K562 (cell line): ENCODE results near the gene PIK3R4.

Source experiments
- EZH2 ChIP-seq: IDR thresholded peaks from 2 replicates; pipeline ENCODE4 v1.6.1; 2012; ENCODE audit warnings: low read depth, mild to moderate bottlenecking, inconsistent platforms, low read length, borderline replicate concordance
- SIN3A ChIP-seq, 2 experiments: fragments of 150-350 bp in 1 of 2; IDR thresholded peaks; 2 replicates each; pipeline ENCODE4 v1.6.1; 2011 to 2016; ENCODE audit warnings: borderline replicate concordance in 2 of 2, low read depth in 2 of 2, low read length in 2 of 2, mild to moderate bottlenecking in 2 of 2, moderate library complexity in 2 of 2; ENCODE audit not compliant: control insufficient read depth in 1 of 2
- SIX5 ChIP-seq, 2 experiments: IDR thresholded peaks; 2 replicates each; pipeline ENCODE4 v1.6.1; 2011; ENCODE audit warnings: low read length in 2 of 2, borderline replicate concordance in 1 of 2, low read depth in 1 of 2, mild to moderate bottlenecking in 1 of 2, moderate library complexity in 1 of 2; ENCODE audit not compliant: insufficient read depth in 1 of 2
- TCF7L2 ChIP-seq: fragments of 150-350 bp; IDR thresholded peaks from 2 replicates; pipeline ENCODE4 v1.6.1; 2016; ENCODE audit warnings: low read depth, mild to moderate bottlenecking, low read length, moderate library complexity
- TEAD4 ChIP-seq, 2 experiments: sonication (generic) in 1 of 2; formaldehyde crosslinking in 1 of 2; IDR thresholded peaks; 2 replicates each; pipeline versions ENCODE4 v1.6.1 to v1.8.0; 2012 to 2022; ENCODE audit warnings: borderline replicate concordance in 1 of 2, inconsistent platforms in 1 of 2, low read length in 1 of 2, mild to moderate bottlenecking in 1 of 2, missing genetic modification reagents in 1 of 2
- TGIF2 ChIP-seq: sonication (generic); formaldehyde crosslinking; IDR thresholded peaks from 2 replicates; pipeline ENCODE4 v1.8.1; 2022; ENCODE audit warnings: mild to moderate bottlenecking, missing genetic modification reagents, moderate library complexity
- ZNF76 ChIP-seq: fragments of 250-450 bp; sonication (Bioruptor Pico); IDR thresholded peaks from 2 replicates; pipeline ENCODE4 v1.4.0; 2020; ENCODE audit warnings: mild to moderate bottlenecking, moderate library complexity, borderline replicate concordance
- TF ChIP-seq, protein P1 (sequence below), 3 experiments: IDR thresholded peaks in 2 of 3; conservative IDR thresholded peaks in 1 of 3; 2 replicates each; pipeline ENCODE4 v1.5.1; 2011 to 2012; ENCODE audit warnings: low read length in 3 of 3, mild to moderate bottlenecking in 3 of 3, control low read depth in 2 of 3, improper control_type of control experiment in 1 of 3, inconsistent platforms in 1 of 3, low read depth in 1 of 3, mixed read lengths in 1 of 3, moderate library complexity in 1 of 3; ENCODE audit not compliant: insufficient read depth in 2 of 3
- TF ChIP-seq, protein P2 (sequence below): fragments of 450-650 bp; formaldehyde crosslinking; IDR thresholded peaks from 2 replicates; pipeline ENCODE4 v1.4.0; 2020; ENCODE audit warnings: mild to moderate bottlenecking, moderate library complexity
- TF ChIP-seq, protein P3 (sequence below): fragments of 250-450 bp; sonication (Bioruptor Pico); IDR thresholded peaks from 2 replicates; pipeline ENCODE4 v1.8.0; 2021; ENCODE audit warnings: moderate library complexity, mild to moderate bottlenecking, inconsistent platforms
- TF ChIP-seq, protein P4 (sequence below): sonication (generic); formaldehyde crosslinking; IDR thresholded peaks from 2 replicates; pipeline ENCODE4 v1.9.0; 2022; ENCODE audit warnings: mild to moderate bottlenecking, missing genetic modification reagents
- TF ChIP-seq, protein P5 (sequence below): fragments of 250-450 bp; sonication (Bioruptor Pico); IDR thresholded peaks from 2 replicates; pipeline ENCODE4 v1.5.0; 2020; ENCODE audit warnings: mild to moderate bottlenecking, borderline replicate concordance
- TF ChIP-seq, protein P6 (sequence below): sonication (generic); formaldehyde crosslinking; IDR thresholded peaks from 2 replicates; pipeline ENCODE4 v1.8.0; 2022; ENCODE audit warnings: mild to moderate bottlenecking, missing genetic modification reagents
- TF ChIP-seq, protein P7 (sequence below), 2 experiments: fragments of 450-650 bp in 1 of 2; sonication (generic) in 1 of 2; formaldehyde crosslinking; conservative IDR thresholded peaks; 2 replicates each; pipeline versions ENCODE4 v1.4.0 to v1.8.1; 2020 to 2022; ENCODE audit warnings: mild to moderate bottlenecking in 1 of 2, missing genetic modification reagents in 1 of 2

DNA sequence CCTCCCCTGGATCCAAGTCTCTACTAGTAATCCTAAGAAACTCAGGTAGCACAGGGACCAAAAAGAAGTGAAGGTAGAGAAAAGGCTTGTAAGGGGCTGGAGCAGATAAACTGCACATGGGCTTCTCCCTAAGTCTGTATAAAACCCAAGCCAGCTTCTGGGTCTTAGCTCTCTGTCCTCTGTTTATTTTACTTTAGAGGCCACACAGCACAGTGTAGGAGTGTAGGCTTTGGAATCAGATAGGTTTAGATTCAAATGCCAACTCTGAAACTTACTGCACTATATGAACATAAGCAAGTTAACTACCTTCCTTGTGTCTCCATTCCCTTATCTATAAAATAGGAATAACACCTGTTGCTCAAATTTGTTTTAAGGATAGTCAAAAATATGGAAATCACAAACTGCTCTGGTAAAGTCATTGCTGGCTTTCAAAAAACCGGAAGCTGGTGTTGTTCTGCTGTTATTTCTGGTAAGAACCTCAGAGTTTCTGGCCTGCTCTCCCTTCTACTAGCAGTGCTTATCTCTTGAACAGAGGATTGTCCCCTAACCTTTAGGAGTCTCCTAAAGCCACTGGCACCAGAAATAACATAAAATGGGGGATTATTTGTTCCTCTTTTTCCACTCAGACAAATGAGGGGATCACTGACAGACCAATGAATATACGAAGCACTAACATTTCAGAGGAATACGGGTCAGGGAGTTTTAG is 33.8 kb downstream of the PIK3R4 start:
- TF ChIP-seq TGIF2 (CRISPR knock-in tag) = no peak
- TF ChIP-seq, protein P1, sequence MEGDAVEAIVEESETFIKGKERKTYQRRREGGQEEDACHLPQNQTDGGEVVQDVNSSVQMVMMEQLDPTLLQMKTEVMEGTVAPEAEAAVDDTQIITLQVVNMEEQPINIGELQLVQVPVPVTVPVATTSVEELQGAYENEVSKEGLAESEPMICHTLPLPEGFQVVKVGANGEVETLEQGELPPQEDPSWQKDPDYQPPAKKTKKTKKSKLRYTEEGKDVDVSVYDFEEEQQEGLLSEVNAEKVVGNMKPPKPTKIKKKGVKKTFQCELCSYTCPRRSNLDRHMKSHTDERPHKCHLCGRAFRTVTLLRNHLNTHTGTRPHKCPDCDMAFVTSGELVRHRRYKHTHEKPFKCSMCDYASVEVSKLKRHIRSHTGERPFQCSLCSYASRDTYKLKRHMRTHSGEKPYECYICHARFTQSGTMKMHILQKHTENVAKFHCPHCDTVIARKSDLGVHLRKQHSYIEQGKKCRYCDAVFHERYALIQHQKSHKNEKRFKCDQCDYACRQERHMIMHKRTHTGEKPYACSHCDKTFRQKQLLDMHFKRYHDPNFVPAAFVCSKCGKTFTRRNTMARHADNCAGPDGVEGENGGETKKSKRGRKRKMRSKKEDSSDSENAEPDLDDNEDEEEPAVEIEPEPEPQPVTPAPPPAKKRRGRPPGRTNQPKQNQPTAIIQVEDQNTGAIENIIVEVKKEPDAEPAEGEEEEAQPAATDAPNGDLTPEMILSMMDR (IDR thresholded peaks at IDR 0.05 in 2 of 3, conservative IDR thresholded peaks at IDR 0.05 in 1 of 3; ENCODE audit: insufficient read depth in 2 of 3, low read depth in 1 of 3, low read length in 3 of 3) = no peak
- TF ChIP-seq, protein P2, sequence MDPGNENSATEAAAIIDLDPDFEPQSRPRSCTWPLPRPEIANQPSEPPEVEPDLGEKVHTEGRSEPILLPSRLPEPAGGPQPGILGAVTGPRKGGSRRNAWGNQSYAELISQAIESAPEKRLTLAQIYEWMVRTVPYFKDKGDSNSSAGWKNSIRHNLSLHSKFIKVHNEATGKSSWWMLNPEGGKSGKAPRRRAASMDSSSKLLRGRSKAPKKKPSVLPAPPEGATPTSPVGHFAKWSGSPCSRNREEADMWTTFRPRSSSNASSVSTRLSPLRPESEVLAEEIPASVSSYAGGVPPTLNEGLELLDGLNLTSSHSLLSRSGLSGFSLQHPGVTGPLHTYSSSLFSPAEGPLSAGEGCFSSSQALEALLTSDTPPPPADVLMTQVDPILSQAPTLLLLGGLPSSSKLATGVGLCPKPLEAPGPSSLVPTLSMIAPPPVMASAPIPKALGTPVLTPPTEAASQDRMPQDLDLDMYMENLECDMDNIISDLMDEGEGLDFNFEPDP = no peak
- TF ChIP-seq EZH2 = no peak
- TF ChIP-seq, protein P3, sequence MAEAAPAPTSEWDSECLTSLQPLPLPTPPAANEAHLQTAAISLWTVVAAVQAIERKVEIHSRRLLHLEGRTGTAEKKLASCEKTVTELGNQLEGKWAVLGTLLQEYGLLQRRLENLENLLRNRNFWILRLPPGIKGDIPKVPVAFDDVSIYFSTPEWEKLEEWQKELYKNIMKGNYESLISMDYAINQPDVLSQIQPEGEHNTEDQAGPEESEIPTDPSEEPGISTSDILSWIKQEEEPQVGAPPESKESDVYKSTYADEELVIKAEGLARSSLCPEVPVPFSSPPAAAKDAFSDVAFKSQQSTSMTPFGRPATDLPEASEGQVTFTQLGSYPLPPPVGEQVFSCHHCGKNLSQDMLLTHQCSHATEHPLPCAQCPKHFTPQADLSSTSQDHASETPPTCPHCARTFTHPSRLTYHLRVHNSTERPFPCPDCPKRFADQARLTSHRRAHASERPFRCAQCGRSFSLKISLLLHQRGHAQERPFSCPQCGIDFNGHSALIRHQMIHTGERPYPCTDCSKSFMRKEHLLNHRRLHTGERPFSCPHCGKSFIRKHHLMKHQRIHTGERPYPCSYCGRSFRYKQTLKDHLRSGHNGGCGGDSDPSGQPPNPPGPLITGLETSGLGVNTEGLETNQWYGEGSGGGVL (CRISPR knock-in tag) = no peak
- no peak for TF ChIP-seq ZNF76 (CRISPR knock-in tag)
- TF ChIP-seq TEAD4 (IDR thresholded peaks at IDR 0.05; ENCODE audit: low read length) = no peak
- no peak for TF ChIP-seq TEAD4 (CRISPR knock-in tag; IDR thresholded peaks at IDR 0.05; ENCODE audit: borderline replicate concordance)
- no peak for TF ChIP-seq TCF7L2
- TF ChIP-seq, protein P4, sequence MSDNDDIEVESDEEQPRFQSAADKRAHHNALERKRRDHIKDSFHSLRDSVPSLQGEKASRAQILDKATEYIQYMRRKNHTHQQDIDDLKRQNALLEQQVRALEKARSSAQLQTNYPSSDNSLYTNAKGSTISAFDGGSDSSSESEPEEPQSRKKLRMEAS (CRISPR knock-in tag) = no peak
- no peak for TF ChIP-seq SIN3A (IDR thresholded peaks at IDR 0.05; ENCODE audit: borderline replicate concordance in 2 of 2, control insufficient read depth in 1 of 2, low read depth in 2 of 2, low read length in 2 of 2)
- TF ChIP-seq, protein P5, sequence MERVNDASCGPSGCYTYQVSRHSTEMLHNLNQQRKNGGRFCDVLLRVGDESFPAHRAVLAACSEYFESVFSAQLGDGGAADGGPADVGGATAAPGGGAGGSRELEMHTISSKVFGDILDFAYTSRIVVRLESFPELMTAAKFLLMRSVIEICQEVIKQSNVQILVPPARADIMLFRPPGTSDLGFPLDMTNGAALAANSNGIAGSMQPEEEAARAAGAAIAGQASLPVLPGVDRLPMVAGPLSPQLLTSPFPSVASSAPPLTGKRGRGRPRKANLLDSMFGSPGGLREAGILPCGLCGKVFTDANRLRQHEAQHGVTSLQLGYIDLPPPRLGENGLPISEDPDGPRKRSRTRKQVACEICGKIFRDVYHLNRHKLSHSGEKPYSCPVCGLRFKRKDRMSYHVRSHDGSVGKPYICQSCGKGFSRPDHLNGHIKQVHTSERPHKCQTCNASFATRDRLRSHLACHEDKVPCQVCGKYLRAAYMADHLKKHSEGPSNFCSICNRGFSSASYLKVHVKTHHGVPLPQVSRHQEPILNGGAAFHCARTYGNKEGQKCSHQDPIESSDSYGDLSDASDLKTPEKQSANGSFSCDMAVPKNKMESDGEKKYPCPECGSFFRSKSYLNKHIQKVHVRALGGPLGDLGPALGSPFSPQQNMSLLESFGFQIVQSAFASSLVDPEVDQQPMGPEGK = no peak
- no peak for TF ChIP-seq SIX5 (IDR thresholded peaks at IDR 0.05; ENCODE audit: borderline replicate concordance in 1 of 2, insufficient read depth in 1 of 2, low read depth in 1 of 2, low read length in 2 of 2)
- TF ChIP-seq, protein P6, sequence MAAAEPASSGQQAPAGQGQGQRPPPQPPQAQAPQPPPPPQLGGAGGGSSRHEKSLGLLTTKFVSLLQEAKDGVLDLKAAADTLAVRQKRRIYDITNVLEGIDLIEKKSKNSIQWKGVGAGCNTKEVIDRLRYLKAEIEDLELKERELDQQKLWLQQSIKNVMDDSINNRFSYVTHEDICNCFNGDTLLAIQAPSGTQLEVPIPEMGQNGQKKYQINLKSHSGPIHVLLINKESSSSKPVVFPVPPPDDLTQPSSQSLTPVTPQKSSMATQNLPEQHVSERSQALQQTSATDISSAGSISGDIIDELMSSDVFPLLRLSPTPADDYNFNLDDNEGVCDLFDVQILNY (CRISPR knock-in tag) = no peak
- TF ChIP-seq, protein P7, sequence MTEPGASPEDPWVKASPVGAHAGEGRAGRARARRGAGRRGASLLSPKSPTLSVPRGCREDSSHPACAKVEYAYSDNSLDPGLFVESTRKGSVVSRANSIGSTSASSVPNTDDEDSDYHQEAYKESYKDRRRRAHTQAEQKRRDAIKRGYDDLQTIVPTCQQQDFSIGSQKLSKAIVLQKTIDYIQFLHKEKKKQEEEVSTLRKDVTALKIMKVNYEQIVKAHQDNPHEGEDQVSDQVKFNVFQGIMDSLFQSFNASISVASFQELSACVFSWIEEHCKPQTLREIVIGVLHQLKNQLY (CRISPR knock-in tag; conservative IDR thresholded peaks at IDR 0.05) = no peak
